ENCODE results near the gene KCNK15. TPM values are rescaled to one million over a fixed set of nuclear protein-coding genes. Genes with fewer than 3 reads are reported as not detected.

The KCNK15 gene
- total RNA-seq, 3 donors from 2014 or later (not counting 1 experiment from before 2014, with no cell fraction given): not detected

GRCh38 chr20:44700306-44700705 lies 45.4 kb upstream of the KCNK15 start:
- H3K27me3 Mint-ChIP-seq (ENCODE audit: low read depth in 2 of 2): peaks cover 0 to 6% of the 10 kb centered on the region in 2 donors
- Histone ChIP-seq H3K4me3 (ENCODE audit: low read length) (no peak overlapping the region), H3K9me3 (ENCODE audit: control insufficient read depth, insufficient read depth, low read length) (no peaks in the 10 kb centered on the region), H3K36me3 (ENCODE audit: control insufficient read depth, insufficient read depth, low read length) (no peaks in the 10 kb centered on the region), H3K27me3 (ENCODE audit: control insufficient read depth, insufficient read depth, low read length) (no peaks in the 10 kb centered on the region), H3K4me1 (ENCODE audit: control insufficient read depth, insufficient read depth, low read length) (peaks cover 13% of the 10 kb centered on the region), H3K27ac (ENCODE audit: low read length) (no peak overlapping the region)
- no peak for TF ChIP-seq CTCF (IDR thresholded peaks at IDR 0.05)
- intact Hi-C loops (cut with micrococcal nuclease): no loop called here
- H3K36me3 Mint-ChIP-seq: no peaks in the 10 kb centered on the region
- no peaks in the 10 kb centered on the region for H3K4me1 Mint-ChIP-seq
- DNase-seq (no peak), ATAC-seq (no peak)
- no peak overlapping the region for H3K4me3 Mint-ChIP-seq
- no peak overlapping the region for H3K27ac Mint-ChIP-seq
- WGBS (ENCODE audit: insufficient coverage): 94% methylated on average over 11 of the region's 11 CpGs
- no peaks in the 10 kb centered on the region for H3K9me3 Mint-ChIP-seq

- no peak overlapping the region for H3K27ac Mint-ChIP-seq
- H3K4me1 Mint-ChIP-seq: no peaks in the 10 kb centered on the region
- H3K36me3 Mint-ChIP-seq: no peaks in the 10 kb centered on the region
- DNase-seq (no peak), ATAC-seq (no peak)
- intact Hi-C loops (cut with micrococcal nuclease): no loop called here
- Histone ChIP-seq H3K4me1 (ENCODE audit: control insufficient read depth, insufficient read depth, low read length) (peaks cover 13% of the 10 kb centered on the region), H3K9me3 (ENCODE audit: control insufficient read depth, insufficient read depth, low read length) (no peaks in the 10 kb centered on the region), H3K27ac (ENCODE audit: low read length) (no peak overlapping the region), H3K27me3 (ENCODE audit: control insufficient read depth, insufficient read depth, low read length) (no peaks in the 10 kb centered on the region), H3K4me3 (ENCODE audit: low read length) (no peak overlapping the region), H3K36me3 (ENCODE audit: control insufficient read depth, insufficient read depth, low read length) (no peaks in the 10 kb centered on the region)
- no peak for TF ChIP-seq CTCF (IDR thresholded peaks at IDR 0.05)
- peaks cover 2 to 8% of the 10 kb centered on the region in 2 donors for H3K27me3 Mint-ChIP-seq (ENCODE audit: low read depth in 2 of 2)
- no peaks in the 10 kb centered on the region for H3K9me3 Mint-ChIP-seq
- no peak overlapping the region for H3K4me3 Mint-ChIP-seq
- WGBS (ENCODE audit: insufficient coverage): 74% methylated on average over 15 of the region's 15 CpGs
These were observed 44.4 kb upstream of the KCNK15 start for GRCh38 chr20:44701118-44701857.

- Mint-ChIP-seq H3K4me3 (no peak overlapping the region), H3K36me3 (no peaks in the 10 kb centered on the region), H3K9me3 (no peaks in the 10 kb centered on the region), H3K4me1 (no peaks in the 10 kb centered on the region), H3K27me3 (ENCODE audit: low read depth in 2 of 2) (peaks cover 7 to 11% of the 10 kb centered on the region in 2 donors), H3K27ac (no peak overlapping the region)
- DNase-seq (no peak), ATAC-seq (no peak)
- no peaks in the 10 kb centered on the region for H3K27me3 ChIP-seq (ENCODE audit: control insufficient read depth, insufficient read depth, low read length)
- H3K4me3 ChIP-seq (ENCODE audit: low read length): no peak overlapping the region
- WGBS (ENCODE audit: insufficient coverage): 82% methylated on average over 5 of the region's 7 CpGs
- no peaks in the 10 kb centered on the region for H3K36me3 ChIP-seq (ENCODE audit: control insufficient read depth, insufficient read depth, low read length)
- H3K27ac ChIP-seq (ENCODE audit: low read length): no peak overlapping the region
- intact Hi-C loops (cut with micrococcal nuclease): no loop called here
- TF ChIP-seq CTCF (IDR thresholded peaks at IDR 0.05): no peak
- H3K4me1 ChIP-seq (ENCODE audit: control insufficient read depth, insufficient read depth, low read length): peaks cover 13% of the 10 kb centered on the region
- H3K9me3 ChIP-seq (ENCODE audit: control insufficient read depth, insufficient read depth, low read length): no peaks in the 10 kb centered on the region
These were observed 43.8 kb upstream of the KCNK15 start for GRCh38 chr20:44701858-44702256.

- Mint-ChIP-seq H3K27ac (no peak overlapping the region), H3K4me3 (no peak overlapping the region), H3K27me3 (ENCODE audit: low read depth in 2 of 2) (peaks cover 10 to 13% of the 10 kb centered on the region in 2 donors), H3K36me3 (no peaks in the 10 kb centered on the region), H3K9me3 (no peaks in the 10 kb centered on the region), H3K4me1 (no peaks in the 10 kb centered on the region)
- Histone ChIP-seq H3K27me3 (ENCODE audit: control insufficient read depth, insufficient read depth, low read length) (no peaks in the 10 kb centered on the region), H3K4me1 (ENCODE audit: control insufficient read depth, insufficient read depth, low read length) (peaks cover 13% of the 10 kb centered on the region), H3K36me3 (ENCODE audit: control insufficient read depth, insufficient read depth, low read length) (no peaks in the 10 kb centered on the region), H3K4me3 (ENCODE audit: low read length) (no peak overlapping the region), H3K9me3 (ENCODE audit: control insufficient read depth, insufficient read depth, low read length) (no peaks in the 10 kb centered on the region), H3K27ac (ENCODE audit: low read length) (no peak overlapping the region)
- no peak for TF ChIP-seq CTCF (IDR thresholded peaks at IDR 0.05)
- WGBS (ENCODE audit: insufficient coverage): 24% methylated on average over 9 of the region's 9 CpGs
- ATAC-seq (peak in 2 of 3 donors; percentile 35 to 48), DNase-seq (no peak)
- intact Hi-C loops (cut with micrococcal nuclease): no loop called here
These were observed 42.9 kb upstream of the KCNK15 start for GRCh38 chr20:44702776-44703175.

All from natural killer cell (primary cell).